ENCODE results near the gene DNA2.
"Not testable (repeated sequence)": the region's sequence is repeated elsewhere in the genome, so short reads cannot be mapped to it uniquely, and the experiment has no call there.

The DNA2 gene

DNA sequence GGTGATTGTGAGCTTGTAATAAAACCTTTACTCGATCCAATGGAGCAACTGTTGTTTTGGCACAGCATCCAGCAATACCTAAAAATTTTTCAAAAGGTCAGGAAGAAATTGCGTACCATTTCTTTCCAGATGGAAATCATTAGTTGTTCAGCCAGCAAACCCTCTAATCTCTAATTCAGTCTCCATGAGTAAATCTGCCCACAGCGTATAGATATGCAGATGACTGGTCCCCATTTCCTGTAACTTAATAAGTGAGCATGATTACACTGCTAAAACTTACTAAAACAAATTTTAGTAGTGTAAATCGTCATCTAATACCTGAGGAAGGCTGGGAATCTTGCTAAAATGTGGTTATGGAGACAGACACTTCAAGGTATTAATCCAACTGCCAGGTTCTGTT is 45.0 kb upstream of the DNA2 start:
- Histone ChIP-seq H3K9me3 (ENCODE audit: low read length) (no peaks in the 10 kb centered on the region), H3K79me2 (ENCODE audit: insufficient read depth, low read length) (no peaks in the 10 kb centered on the region), H3K4me2 (ENCODE audit: low read length) (no peak overlapping the region), H2AFZ (ENCODE audit: low read length) (no peak overlapping the region), H3F3A (ENCODE audit: insufficient read depth, low read length) (no peaks in the 10 kb centered on the region), H3K9me2 (ENCODE audit: low read depth, low read length) (no peaks in the 10 kb centered on the region), H4K20me1 (ENCODE audit: insufficient read depth, low read length) (no peaks in the 10 kb centered on the region), H3K36me3 (ENCODE audit: insufficient read depth, low read length) (peaks cover 3% of the 10 kb centered on the region; the same call in 1 of the 2 replicates), H3K27ac (ENCODE audit: low read depth, low read length, poor library complexity, severe bottlenecking) (no peak overlapping the region), H3K9ac (ENCODE audit: low read length) (no peak overlapping the region), H3K4me1 (ENCODE audit: insufficient read depth, low read length, severe bottlenecking) (no peaks in the 10 kb centered on the region), H3K4me3 (ENCODE audit: low read depth, low read length, poor library complexity, severe bottlenecking) (no peak overlapping the region), H3K27me3 (ENCODE audit: insufficient read depth, low read length) (no peaks in the 10 kb centered on the region)
- TF ChIP-seq EZH2 (IDR thresholded peaks at IDR 0.05; ENCODE audit: borderline replicate concordance, low read length): no peak
- TF ChIP-seq, protein P1, sequence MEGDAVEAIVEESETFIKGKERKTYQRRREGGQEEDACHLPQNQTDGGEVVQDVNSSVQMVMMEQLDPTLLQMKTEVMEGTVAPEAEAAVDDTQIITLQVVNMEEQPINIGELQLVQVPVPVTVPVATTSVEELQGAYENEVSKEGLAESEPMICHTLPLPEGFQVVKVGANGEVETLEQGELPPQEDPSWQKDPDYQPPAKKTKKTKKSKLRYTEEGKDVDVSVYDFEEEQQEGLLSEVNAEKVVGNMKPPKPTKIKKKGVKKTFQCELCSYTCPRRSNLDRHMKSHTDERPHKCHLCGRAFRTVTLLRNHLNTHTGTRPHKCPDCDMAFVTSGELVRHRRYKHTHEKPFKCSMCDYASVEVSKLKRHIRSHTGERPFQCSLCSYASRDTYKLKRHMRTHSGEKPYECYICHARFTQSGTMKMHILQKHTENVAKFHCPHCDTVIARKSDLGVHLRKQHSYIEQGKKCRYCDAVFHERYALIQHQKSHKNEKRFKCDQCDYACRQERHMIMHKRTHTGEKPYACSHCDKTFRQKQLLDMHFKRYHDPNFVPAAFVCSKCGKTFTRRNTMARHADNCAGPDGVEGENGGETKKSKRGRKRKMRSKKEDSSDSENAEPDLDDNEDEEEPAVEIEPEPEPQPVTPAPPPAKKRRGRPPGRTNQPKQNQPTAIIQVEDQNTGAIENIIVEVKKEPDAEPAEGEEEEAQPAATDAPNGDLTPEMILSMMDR (IDR thresholded peaks at IDR 0.05; ENCODE audit: low read length): no peak

DNA sequence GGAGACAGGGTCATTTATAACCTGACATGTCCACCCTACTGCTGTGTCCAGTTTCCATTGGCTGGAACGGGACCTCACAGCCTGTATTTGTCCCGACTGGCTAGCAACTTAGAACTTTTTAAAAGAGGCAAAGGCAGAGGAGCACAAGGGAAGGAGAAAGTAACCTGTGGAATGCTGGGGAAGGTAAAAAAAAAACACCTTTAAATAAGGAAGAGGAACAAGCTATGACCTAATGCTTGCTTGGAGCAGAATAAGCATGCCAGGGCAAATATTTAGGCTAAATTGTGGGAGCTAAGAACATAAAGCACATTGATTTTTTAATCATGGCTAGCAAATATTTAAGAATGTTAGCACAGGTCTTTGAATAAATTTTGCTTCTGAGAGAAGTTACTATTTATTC is 44.4 kb upstream of the DNA2 start:
- not testable (repeated sequence) for H3K27ac ChIP-seq (ENCODE audit: low read depth, low read length, poor library complexity, severe bottlenecking); H3K9me3 ChIP-seq (ENCODE audit: low read length); H3K4me2 ChIP-seq (ENCODE audit: low read length); H3K4me3 ChIP-seq (ENCODE audit: low read depth, low read length, poor library complexity, severe bottlenecking); H3K79me2 ChIP-seq (ENCODE audit: insufficient read depth, low read length); H3K9me2 ChIP-seq (ENCODE audit: low read depth, low read length); H4K20me1 ChIP-seq (ENCODE audit: insufficient read depth, low read length); H3F3A ChIP-seq (ENCODE audit: insufficient read depth, low read length); H3K4me1 ChIP-seq (ENCODE audit: insufficient read depth, low read length, severe bottlenecking); H3K36me3 ChIP-seq (ENCODE audit: insufficient read depth, low read length); H3K27me3 ChIP-seq (ENCODE audit: insufficient read depth, low read length); H3K9ac ChIP-seq (ENCODE audit: low read length); H2AFZ ChIP-seq (ENCODE audit: low read length)

DNA sequence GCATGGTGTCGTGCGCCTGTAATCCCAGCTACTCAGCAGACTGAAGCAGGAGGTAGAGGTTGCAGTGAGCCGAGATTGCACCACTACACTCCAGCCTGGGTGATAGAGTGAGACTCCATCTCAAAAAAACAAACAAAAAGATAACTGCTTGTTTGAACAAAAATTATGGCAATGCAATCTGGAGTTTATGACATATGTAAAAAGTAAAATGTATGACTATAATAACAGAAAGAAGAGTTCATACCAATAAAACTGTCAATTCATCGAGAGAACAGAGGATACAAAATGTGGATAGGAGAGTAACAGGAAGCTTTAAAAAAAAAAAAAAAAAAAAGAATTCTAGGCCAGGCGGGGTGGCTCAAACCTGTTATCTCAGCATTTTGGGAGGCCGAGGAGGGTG is 36.3 kb upstream of the DNA2 start:
- H3K9ac ChIP-seq (ENCODE audit: low read length): no peak overlapping the region
- no peaks in the 10 kb centered on the region for H3K4me1 ChIP-seq (ENCODE audit: insufficient read depth, low read length, severe bottlenecking)
- H4K20me1 ChIP-seq (ENCODE audit: insufficient read depth, low read length): no peaks in the 10 kb centered on the region
- H3K27ac ChIP-seq (ENCODE audit: low read depth, low read length, poor library complexity, severe bottlenecking): no peak overlapping the region
- no peaks in the 10 kb centered on the region for H3F3A ChIP-seq (ENCODE audit: insufficient read depth, low read length)
- no peaks in the 10 kb centered on the region for H3K9me2 ChIP-seq (ENCODE audit: low read depth, low read length)
- H3K36me3 ChIP-seq (ENCODE audit: insufficient read depth, low read length): no peaks in the 10 kb centered on the region
- H3K79me2 ChIP-seq (ENCODE audit: insufficient read depth, low read length): no peaks in the 10 kb centered on the region
- no peak overlapping the region for H3K4me2 ChIP-seq (ENCODE audit: low read length)
- H3K27me3 ChIP-seq (ENCODE audit: insufficient read depth, low read length): no peaks in the 10 kb centered on the region
- TF ChIP-seq EZH2 (IDR thresholded peaks at IDR 0.05; ENCODE audit: borderline replicate concordance, low read length): no peak
- no peak overlapping the region for H2AFZ ChIP-seq (ENCODE audit: low read length)
- H3K9me3 ChIP-seq (ENCODE audit: low read length): no peaks in the 10 kb centered on the region
- no peak overlapping the region for H3K4me3 ChIP-seq (ENCODE audit: low read depth, low read length, poor library complexity, severe bottlenecking)

DNA sequence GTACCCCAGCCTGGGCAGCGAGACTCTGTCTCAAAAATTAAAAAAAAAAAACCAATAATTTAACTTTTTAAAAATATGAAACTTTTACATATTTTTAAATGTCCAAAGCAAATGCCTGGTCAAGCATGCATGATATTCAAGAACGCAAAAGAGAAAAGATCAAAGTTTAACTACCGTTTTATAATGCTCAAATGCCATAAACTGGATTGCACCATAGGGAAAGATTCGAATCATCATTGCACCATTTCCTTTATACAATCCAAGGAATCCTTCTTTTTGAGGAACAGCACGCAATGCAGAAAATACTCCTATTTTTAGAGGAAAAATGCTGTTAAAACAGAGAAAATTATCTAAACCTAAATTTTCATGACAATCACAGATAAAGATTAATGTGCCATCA is 34.6 kb upstream of the DNA2 start:
- no peaks in the 10 kb centered on the region for H3K79me2 ChIP-seq (ENCODE audit: insufficient read depth, low read length)
- H3K27me3 ChIP-seq (ENCODE audit: insufficient read depth, low read length): no peaks in the 10 kb centered on the region
- TF ChIP-seq, protein P1 (IDR thresholded peaks at IDR 0.05; ENCODE audit: low read length): no peak
- TF ChIP-seq EZH2 (IDR thresholded peaks at IDR 0.05; ENCODE audit: borderline replicate concordance, low read length): no peak
- no peak overlapping the region for H3K9ac ChIP-seq (ENCODE audit: low read length)
- H3F3A ChIP-seq (ENCODE audit: insufficient read depth, low read length): no peaks in the 10 kb centered on the region
- H3K4me3 ChIP-seq (ENCODE audit: low read depth, low read length, poor library complexity, severe bottlenecking): no peak overlapping the region
- no peaks in the 10 kb centered on the region for H3K9me3 ChIP-seq (ENCODE audit: low read length)
- no peak overlapping the region for H3K4me2 ChIP-seq (ENCODE audit: low read length)
- no peaks in the 10 kb centered on the region for H3K36me3 ChIP-seq (ENCODE audit: insufficient read depth, low read length)
- H3K9me2 ChIP-seq (ENCODE audit: low read depth, low read length): no peaks in the 10 kb centered on the region
- H3K27ac ChIP-seq (ENCODE audit: low read depth, low read length, poor library complexity, severe bottlenecking): no peak overlapping the region
- H3K4me1 ChIP-seq (ENCODE audit: insufficient read depth, low read length, severe bottlenecking): no peaks in the 10 kb centered on the region
- H2AFZ ChIP-seq (ENCODE audit: low read length): no peak overlapping the region
- H4K20me1 ChIP-seq (ENCODE audit: insufficient read depth, low read length): no peaks in the 10 kb centered on the region
